ENCODE data around the gene CBX5.
"Not testable (repeated sequence)": the region's sequence is repeated elsewhere in the genome, so short reads cannot be mapped to it uniquely, and the experiment has no call there.

Gene CBX5

DNA sequence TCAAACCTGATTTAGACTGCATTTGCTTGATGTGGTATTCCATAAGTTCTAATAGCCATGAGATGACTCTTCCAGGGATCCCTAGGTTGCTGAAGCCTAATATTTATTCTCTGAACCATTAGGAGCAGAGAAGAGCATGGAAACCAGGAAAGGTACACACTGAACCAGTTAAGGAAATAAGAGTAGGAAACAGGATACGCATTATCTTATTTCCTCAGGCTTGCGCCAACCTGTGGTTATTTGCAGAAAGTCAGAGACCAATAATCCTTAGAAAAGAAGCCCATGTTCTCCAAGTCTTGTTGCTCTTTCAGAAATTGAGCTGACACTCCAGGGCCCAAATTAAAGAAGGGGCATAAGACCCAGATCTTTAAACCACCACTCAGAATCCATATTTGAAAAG lies 49.4 kb downstream of the CBX5 start:
- Mint-ChIP-seq H3K36me3 (ENCODE audit: low read depth) (peaks cover 5% of the 10 kb centered on the region), H3K27ac (no peak overlapping the region), H3K9me3 (no peaks in the 10 kb centered on the region), H3K4me1 (ENCODE audit: low read depth) (no peaks in the 10 kb centered on the region), H3K27me3 (no peaks in the 10 kb centered on the region), H3K4me3 (no peak overlapping the region)
- no peak for DNase-seq

- Mint-ChIP-seq H3K27me3 (no peaks in the 10 kb centered on the region), H3K36me3 (ENCODE audit: low read depth) (peaks cover 3% of the 10 kb centered on the region), H3K27ac (no peak overlapping the region), H3K4me1 (ENCODE audit: low read depth) (no peaks in the 10 kb centered on the region), H3K9me3 (no peaks in the 10 kb centered on the region), H3K4me3 (no peak overlapping the region)
- DNase-seq: no peak
Measured at GRCh38 chr12:54229624-54230212, 50.2 kb downstream of the CBX5 start.

DNA sequence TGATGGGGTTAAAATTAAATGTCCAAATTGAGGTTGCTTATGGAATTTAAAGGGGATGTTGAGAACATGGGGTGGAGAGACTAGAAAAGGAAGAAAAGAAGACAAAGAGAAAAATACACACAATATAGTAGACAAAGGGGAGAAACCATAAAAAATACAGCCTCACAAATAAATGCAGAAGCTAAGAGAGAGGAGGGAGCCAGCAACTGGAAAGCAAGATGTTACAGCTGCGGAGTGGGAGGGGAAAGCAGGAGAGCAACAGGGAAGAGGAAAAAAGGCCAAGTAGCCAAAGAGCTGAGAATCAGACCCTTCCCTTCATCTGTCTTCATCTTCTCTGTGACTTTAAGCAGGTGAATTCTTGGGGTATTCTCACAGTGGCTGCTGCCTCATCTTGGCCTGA lies 51.5 kb downstream of the CBX5 start:
- Mint-ChIP-seq H3K27ac (peak overlapping the region; percentile 15), H3K4me3 (no peak overlapping the region), H3K4me1 (ENCODE audit: low read depth) (no peaks in the 10 kb centered on the region), H3K27me3 (no peaks in the 10 kb centered on the region), H3K36me3 (ENCODE audit: low read depth) (no peaks in the 10 kb centered on the region), H3K9me3 (no peaks in the 10 kb centered on the region)
- no peak for DNase-seq

- DNase-seq; H3K27ac Mint-ChIP-seq; H3K9me3 Mint-ChIP-seq; H3K36me3 Mint-ChIP-seq (ENCODE audit: low read depth); H3K4me3 Mint-ChIP-seq; H3K4me1 Mint-ChIP-seq (ENCODE audit: low read depth); H3K27me3 Mint-ChIP-seq: not testable (repeated sequence)
Measured at GRCh38 chr12:54227927-54228326, 52.0 kb downstream of the CBX5 start.

- no peak for DNase-seq
- Mint-ChIP-seq H3K4me3 (no peak overlapping the region), H3K27ac (no peak overlapping the region), H3K36me3 (ENCODE audit: low read depth) (no peaks in the 10 kb centered on the region), H3K27me3 (no peaks in the 10 kb centered on the region), H3K4me1 (ENCODE audit: low read depth) (no peaks in the 10 kb centered on the region), H3K9me3 (no peaks in the 10 kb centered on the region)
Measured at GRCh38 chr12:54227376-54227775, 52.5 kb downstream of the CBX5 start.

DNA sequence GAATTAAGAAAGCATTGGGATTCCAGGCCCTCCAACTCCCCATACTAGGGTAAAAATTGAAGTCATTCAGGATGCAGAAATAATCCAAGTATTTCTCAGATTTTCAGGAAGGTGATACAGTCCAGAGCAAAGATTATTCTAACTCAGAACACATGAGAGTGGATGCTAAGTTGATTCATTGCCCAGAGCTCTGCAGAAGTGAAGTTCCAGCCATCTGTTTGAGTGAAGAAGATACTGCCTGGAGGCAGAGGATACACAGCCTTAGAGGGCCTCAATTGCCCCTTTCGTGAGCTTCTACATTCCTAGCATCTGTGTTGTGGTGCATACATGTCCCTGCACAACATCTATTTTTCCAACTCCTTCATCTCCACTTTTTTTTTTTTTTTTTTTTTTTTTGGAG lies 54.3 kb downstream of the CBX5 start:
- H3K4me1 Mint-ChIP-seq (ENCODE audit: low read depth): no peaks in the 10 kb centered on the region
- H3K36me3 Mint-ChIP-seq (ENCODE audit: low read depth): no peaks in the 10 kb centered on the region
- no peak for DNase-seq
- H3K27ac Mint-ChIP-seq: no peak overlapping the region
- no peaks in the 10 kb centered on the region for H3K9me3 Mint-ChIP-seq
- H3K4me3 Mint-ChIP-seq: no peak overlapping the region
- no peaks in the 10 kb centered on the region for H3K27me3 Mint-ChIP-seq

DNA sequence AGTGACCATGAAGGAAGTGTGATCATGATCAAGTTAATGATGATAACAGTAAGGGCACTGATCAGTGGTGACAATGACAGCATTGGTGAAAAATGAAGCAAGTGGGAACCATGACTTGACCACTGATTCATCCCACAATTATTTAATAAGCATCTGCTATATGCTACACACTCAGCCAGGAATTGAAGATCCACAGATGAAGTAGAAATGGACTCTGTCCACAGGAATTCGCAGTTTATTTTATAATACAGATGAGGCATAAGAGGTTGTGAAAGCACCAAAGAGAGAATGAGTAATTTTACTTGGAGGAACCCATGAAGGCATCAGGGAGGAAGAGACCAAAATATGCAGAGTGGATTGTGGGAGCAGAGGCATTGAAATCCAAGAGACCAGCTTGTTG lies 57.3 kb downstream of the CBX5 start:
- Mint-ChIP-seq H3K4me3 (no peak overlapping the region), H3K27me3 (peaks cover 12% of the 10 kb centered on the region), H3K9me3 (no peaks in the 10 kb centered on the region)

GRCh38 chr12:54221402-54221984 lies 58.4 kb downstream of the CBX5 start:
- Mint-ChIP-seq H3K4me1 (ENCODE audit: low read depth) (peaks cover 15% of the 10 kb centered on the region), H3K27ac (no peak overlapping the region), H3K36me3 (ENCODE audit: low read depth) (no peaks in the 10 kb centered on the region), H3K4me3 (no peak overlapping the region), H3K9me3 (no peaks in the 10 kb centered on the region), H3K27me3 (peaks cover 21% of the 10 kb centered on the region)
- DNase-seq: no peak

More for the DNA sequence above, 57.3 kb downstream of the CBX5 start:
- H3K4me1 Mint-ChIP-seq (ENCODE audit: low read depth): peaks cover 4% of the 10 kb centered on the region
- no peak overlapping the region for H3K27ac Mint-ChIP-seq
- no peak for DNase-seq
- H3K36me3 Mint-ChIP-seq (ENCODE audit: low read depth): no peaks in the 10 kb centered on the region

GRCh38 chr12:54220567-54220966 lies 59.4 kb downstream of the CBX5 start:
- DNase-seq: no peak
- Mint-ChIP-seq H3K27me3 (peaks cover 21% of the 10 kb centered on the region), H3K27ac (no peak overlapping the region), H3K9me3 (no peaks in the 10 kb centered on the region), H3K4me1 (ENCODE audit: low read depth) (peaks cover 22% of the 10 kb centered on the region), H3K4me3 (no peak overlapping the region), H3K36me3 (ENCODE audit: low read depth) (no peaks in the 10 kb centered on the region)

GRCh38 chr12:54220092-54220557 lies 59.8 kb downstream of the CBX5 start:
- Mint-ChIP-seq H3K4me1 (ENCODE audit: low read depth) (peaks cover 25% of the 10 kb centered on the region), H3K9me3 (no peaks in the 10 kb centered on the region)
- peak; percentile 80 for DNase-seq

GRCh38 chr12:54217774-54218241 lies 62.1 kb downstream of the CBX5 start:
- no peaks in the 10 kb centered on the region for H3K9me3 Mint-ChIP-seq
- peaks cover 21% of the 10 kb centered on the region for H3K27me3 Mint-ChIP-seq
- DNase-seq: no peak
- H3K4me1 Mint-ChIP-seq (ENCODE audit: low read depth): peaks cover 29% of the 10 kb centered on the region
- no peak overlapping the region for H3K27ac Mint-ChIP-seq
- H3K36me3 Mint-ChIP-seq (ENCODE audit: low read depth): no peaks in the 10 kb centered on the region
- peak overlapping the region; percentile 75 for H3K4me3 Mint-ChIP-seq

More at GRCh38 chr12:54220092-54220557, 59.8 kb downstream of the CBX5 start:
- H3K36me3 Mint-ChIP-seq (ENCODE audit: low read depth): no peaks in the 10 kb centered on the region
- no peak overlapping the region for H3K4me3 Mint-ChIP-seq
- H3K27ac Mint-ChIP-seq: no peak overlapping the region
- H3K27me3 Mint-ChIP-seq: peaks cover 21% of the 10 kb centered on the region

GRCh38 chr12:54216797-54217661 lies 62.9 kb downstream of the CBX5 start:
- no peaks in the 10 kb centered on the region for H3K36me3 Mint-ChIP-seq (ENCODE audit: low read depth)
- no peaks in the 10 kb centered on the region for H3K9me3 Mint-ChIP-seq
- peaks cover 21% of the 10 kb centered on the region for H3K27me3 Mint-ChIP-seq
- H3K4me1 Mint-ChIP-seq (ENCODE audit: low read depth): peaks cover 29% of the 10 kb centered on the region
- peak overlapping the region; percentile 75 for H3K4me3 Mint-ChIP-seq
- H3K27ac Mint-ChIP-seq: peak overlapping the region; percentile 26
- DNase-seq: peak; percentile 80

GRCh38 chr12:54215989-54216796 lies 63.7 kb downstream of the CBX5 start:
- H3K9me3 Mint-ChIP-seq: no peaks in the 10 kb centered on the region
- peak overlapping the region; percentile 6 for H3K27ac Mint-ChIP-seq
- H3K4me1 Mint-ChIP-seq (ENCODE audit: low read depth): peaks cover 29% of the 10 kb centered on the region
- peak overlapping the region; percentile 75 for H3K4me3 Mint-ChIP-seq
- no peaks in the 10 kb centered on the region for H3K36me3 Mint-ChIP-seq (ENCODE audit: low read depth)
- peak; percentile 50 for DNase-seq
- H3K27me3 Mint-ChIP-seq: peaks cover 21% of the 10 kb centered on the region

Data from activated T-cell treated with anti-CD3 and anti-CD28 coated beads, Interleukin-2, amount 50 U/mL, for 24 hours (primary cell).